Activated naive CD4-positive, alpha-beta T cell treated with anti-CD3 and anti-CD28 coated beads, Interleukin-2, amount 10 ng/mL, durations not matched to agents 7 days and 5 days (primary cell): ENCODE data around the gene FNDC3A.
"Not testable (repeated sequence)": the region's sequence is repeated elsewhere in the genome, so short reads cannot be mapped to it uniquely, and the experiment has no call there.

ENCODE experiments used
- CTCF ChIA-PET: fragments of 350-600 bp; sonication (Branson Sonifier 250); formaldehyde crosslinking; loops from one replicate; lab custom pipeline; 2021; ENCODE audit warnings: antibody characterized with exemption; lab: Charles Lee
- DNase-seq: peaks from one replicate; pipeline ENCODE4 v3.0.0-alpha.2; 2020
- H3K27ac Mint-ChIP-seq: one replicate; pipeline ENCODE4 v1.8.0; 2021; ENCODE audit warnings: mild to moderate bottlenecking, moderate library complexity, mixed read lengths
- H3K27me3 Mint-ChIP-seq: one replicate; pipeline ENCODE4 v1.8.0; 2021; ENCODE audit warnings: mild to moderate bottlenecking, mixed read lengths
- H3K36me3 Mint-ChIP-seq: one replicate; pipeline ENCODE4 v1.8.0; 2021; ENCODE audit warnings: mixed read lengths
- H3K4me1 Mint-ChIP-seq: one replicate; pipeline ENCODE4 v1.8.0; 2021; ENCODE audit warnings: mixed read lengths
- H3K4me3 Mint-ChIP-seq: one replicate; pipeline ENCODE4 v1.8.0; 2021; ENCODE audit warnings: mild to moderate bottlenecking, moderate library complexity, mixed read lengths
- H3K9me3 Mint-ChIP-seq: one replicate; pipeline ENCODE4 v1.8.0; 2021; ENCODE audit warnings: mixed read lengths

Gene FNDC3A

DNA sequence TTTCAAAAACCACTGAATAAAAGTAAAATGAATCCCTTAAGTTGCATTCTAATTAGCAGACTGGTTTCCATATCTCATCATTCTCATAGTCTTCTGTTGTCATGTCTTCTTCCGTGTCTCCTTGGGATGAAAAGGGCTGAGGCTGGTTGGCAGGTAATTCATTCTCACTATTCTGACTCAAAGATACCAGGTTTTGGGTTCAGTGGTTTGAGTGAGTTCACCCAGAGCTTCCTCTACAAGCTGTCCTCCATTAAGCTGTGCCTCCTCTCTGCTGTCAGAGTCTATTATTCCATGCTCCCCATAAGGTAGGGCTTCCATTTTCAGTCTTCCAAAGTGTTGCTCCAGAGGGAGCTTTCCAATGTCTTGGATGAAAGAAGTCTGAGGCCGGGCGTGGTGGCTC lies 68.3 kb downstream of the FNDC3A start:
- CTCF ChIA-PET, result no interaction called here
- peaks cover 5% of the 10 kb centered on the region for H3K9me3 Mint-ChIP-seq

DNA sequence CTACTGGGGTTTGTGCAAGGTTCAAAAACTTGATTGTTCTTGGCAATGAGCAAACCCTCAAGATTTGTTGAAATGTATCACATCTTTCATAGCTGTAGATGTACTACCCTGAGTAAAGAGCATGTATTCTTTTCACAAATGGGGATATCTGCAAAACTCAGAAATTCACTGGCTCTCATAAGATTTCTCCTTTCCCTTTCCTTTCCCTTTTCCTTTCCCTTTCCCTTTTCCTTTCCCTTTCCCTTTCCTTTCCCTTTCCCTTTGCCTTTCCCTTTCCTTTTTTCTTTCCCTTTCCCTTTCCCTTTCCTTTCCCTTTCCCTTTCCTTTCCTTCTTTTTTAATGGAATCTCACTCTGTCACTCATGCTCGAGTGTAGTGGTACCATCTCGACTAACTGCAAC lies 69.1 kb downstream of the FNDC3A start:
- Mint-ChIP-seq H3K27me3 (no peaks in the 10 kb centered on the region), H3K27ac (no peak overlapping the region), H3K4me3 (no peak overlapping the region), H3K4me1 (peaks cover 11% of the 10 kb centered on the region), H3K36me3 (peaks cover 31% of the 10 kb centered on the region), H3K9me3 (peaks cover 5% of the 10 kb centered on the region)
- no peak for DNase-seq
- CTCF ChIA-PET, result no interaction called here

More for the DNA sequence above, 68.3 kb downstream of the FNDC3A start:
- no peak overlapping the region for H3K27ac Mint-ChIP-seq
- H3K27me3 Mint-ChIP-seq, result no peaks in the 10 kb centered on the region
- H3K4me1 Mint-ChIP-seq, result peaks cover 5% of the 10 kb centered on the region
- DNase-seq, result no peak
- H3K36me3 Mint-ChIP-seq, result peaks cover 30% of the 10 kb centered on the region
- H3K4me3 Mint-ChIP-seq, result no peak overlapping the region

DNA sequence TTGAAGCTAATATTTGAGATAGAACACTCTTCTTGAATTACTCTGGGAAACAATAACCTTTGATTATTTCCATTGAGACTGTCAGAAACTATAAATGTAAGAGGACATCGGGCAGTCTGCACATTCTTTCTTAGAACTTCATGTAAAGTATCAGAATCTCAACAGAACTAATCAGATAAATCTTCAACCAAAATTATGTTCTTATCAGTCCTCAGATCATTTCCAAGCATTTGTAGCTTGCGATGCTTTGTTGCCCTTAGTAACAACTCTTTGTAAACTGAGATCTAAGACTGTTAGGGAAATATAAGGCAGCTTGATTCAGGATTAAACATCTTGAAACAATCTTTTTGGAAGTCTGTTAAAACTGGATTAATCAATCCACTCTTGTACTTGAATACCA lies 70.3 kb downstream of the FNDC3A start:
- peaks cover 37% of the 10 kb centered on the region for H3K36me3 Mint-ChIP-seq
- H3K4me3 Mint-ChIP-seq, result no peak overlapping the region
- no peak overlapping the region for H3K27ac Mint-ChIP-seq
- no peak for DNase-seq
- peaks cover 11% of the 10 kb centered on the region for H3K4me1 Mint-ChIP-seq
- CTCF ChIA-PET, result no interaction called here
- no peaks in the 10 kb centered on the region for H3K27me3 Mint-ChIP-seq
- H3K9me3 Mint-ChIP-seq, result peaks cover 7% of the 10 kb centered on the region

DNA sequence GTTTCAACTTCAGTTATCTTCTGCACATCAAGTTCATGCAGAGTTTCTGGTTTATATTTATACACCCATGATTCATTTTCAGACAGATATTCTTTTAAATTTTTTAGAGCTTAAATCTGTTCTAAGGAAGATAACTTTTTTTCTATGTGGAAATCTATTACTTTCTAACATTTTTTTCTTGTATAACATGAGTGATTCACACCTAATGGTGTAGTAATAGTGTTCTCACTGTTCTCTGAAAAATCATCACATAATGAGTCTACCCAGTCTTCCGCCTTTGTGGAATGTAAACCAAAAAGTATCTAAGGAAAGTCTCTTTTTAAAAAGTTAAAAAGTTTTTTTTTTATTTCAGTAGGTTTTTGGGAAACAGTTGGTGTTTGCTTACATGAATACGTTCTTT lies 70.8 kb downstream of the FNDC3A start:
- H3K4me1 Mint-ChIP-seq, result peaks cover 11% of the 10 kb centered on the region
- peaks cover 38% of the 10 kb centered on the region for H3K36me3 Mint-ChIP-seq

DNA sequence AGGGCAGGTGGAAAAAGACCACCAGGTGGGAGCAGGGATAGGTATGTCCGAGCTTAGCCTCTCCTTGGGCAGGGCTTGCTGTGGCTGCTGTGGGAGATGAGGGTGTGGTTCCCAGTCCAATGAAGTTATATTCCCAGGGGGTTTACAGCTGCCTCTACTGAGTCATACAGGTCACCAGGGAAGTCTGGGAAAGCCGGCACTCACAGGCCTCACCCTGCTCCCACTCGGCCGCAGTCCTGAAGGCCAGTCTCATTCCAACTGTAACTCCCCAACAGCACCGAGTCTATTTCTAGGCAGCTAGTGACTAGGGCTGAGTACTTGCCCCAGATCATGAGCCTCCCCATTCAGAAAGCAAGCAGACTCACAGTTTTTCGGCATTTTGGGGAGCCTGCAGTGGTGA lies 77.1 kb downstream of the FNDC3A start:
- CTCF ChIA-PET, result no interaction called here
- peaks cover 11% of the 10 kb centered on the region for H3K4me1 Mint-ChIP-seq
- no peaks in the 10 kb centered on the region for H3K27me3 Mint-ChIP-seq
- no peak overlapping the region for H3K4me3 Mint-ChIP-seq
- DNase-seq, result no peak
- H3K36me3 Mint-ChIP-seq, result peaks cover 30% of the 10 kb centered on the region
- H3K27ac Mint-ChIP-seq, result no peak overlapping the region
- H3K9me3 Mint-ChIP-seq, result peaks cover 9% of the 10 kb centered on the region

More for the DNA sequence above, 70.8 kb downstream of the FNDC3A start:
- no peak for DNase-seq
- CTCF ChIA-PET, result no interaction called here
- peaks cover 9% of the 10 kb centered on the region for H3K9me3 Mint-ChIP-seq
- H3K27me3 Mint-ChIP-seq, result no peaks in the 10 kb centered on the region
- no peak overlapping the region for H3K4me3 Mint-ChIP-seq
- H3K27ac Mint-ChIP-seq, result no peak overlapping the region

DNA sequence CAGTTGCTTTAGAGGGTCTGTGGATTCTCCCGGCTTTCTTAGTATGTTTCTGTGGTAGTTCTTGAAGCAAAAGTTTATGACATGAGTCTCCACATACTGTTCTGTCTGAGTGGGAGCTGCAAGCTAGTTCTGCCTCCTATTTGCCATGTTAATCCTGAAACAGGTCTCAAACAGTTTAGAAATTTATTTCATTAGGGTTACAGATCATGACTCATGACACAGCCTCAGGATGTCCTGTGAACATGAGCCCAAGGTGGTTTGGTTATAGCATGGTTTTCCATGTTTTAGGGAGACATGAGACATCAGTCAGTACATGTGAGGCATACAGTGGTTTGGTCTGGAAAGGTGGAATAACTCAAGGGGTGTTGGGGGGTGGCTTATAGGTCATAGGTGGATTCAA lies 77.5 kb downstream of the FNDC3A start:
- no peak for DNase-seq
- Mint-ChIP-seq H3K4me1 (peaks cover 11% of the 10 kb centered on the region), H3K9me3 (peaks cover 9% of the 10 kb centered on the region), H3K4me3 (no peak overlapping the region), H3K27ac (no peak overlapping the region), H3K36me3 (peaks cover 30% of the 10 kb centered on the region), H3K27me3 (no peaks in the 10 kb centered on the region)
- CTCF ChIA-PET, result no interaction called here

DNA sequence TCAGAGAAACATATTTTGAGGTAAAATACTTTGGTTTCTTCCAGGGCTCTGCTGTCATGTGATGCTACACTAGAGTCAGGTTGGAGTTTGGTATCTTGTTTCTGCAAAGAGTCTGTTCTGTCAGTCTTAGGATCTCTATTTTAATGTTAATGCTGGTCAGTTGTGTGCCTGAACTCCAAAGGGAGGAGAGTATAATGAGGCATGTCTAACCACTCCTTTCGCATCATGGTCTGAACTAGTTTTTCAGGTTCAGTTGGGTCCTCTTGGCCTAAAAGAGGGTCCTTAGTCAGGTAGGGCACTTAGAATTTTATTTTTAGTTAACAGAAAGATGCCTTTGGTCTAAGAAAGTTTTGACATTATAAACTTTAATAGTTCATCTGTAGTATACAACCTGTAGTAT lies 78.2 kb downstream of the FNDC3A start:
- no peak for DNase-seq
- Mint-ChIP-seq H3K27me3 (no peaks in the 10 kb centered on the region), H3K27ac (no peak overlapping the region), H3K9me3 (peaks cover 4% of the 10 kb centered on the region), H3K4me1 (peaks cover 5% of the 10 kb centered on the region), H3K4me3 (no peak overlapping the region), H3K36me3 (peaks cover 29% of the 10 kb centered on the region)
- CTCF ChIA-PET, result no interaction called here

DNA sequence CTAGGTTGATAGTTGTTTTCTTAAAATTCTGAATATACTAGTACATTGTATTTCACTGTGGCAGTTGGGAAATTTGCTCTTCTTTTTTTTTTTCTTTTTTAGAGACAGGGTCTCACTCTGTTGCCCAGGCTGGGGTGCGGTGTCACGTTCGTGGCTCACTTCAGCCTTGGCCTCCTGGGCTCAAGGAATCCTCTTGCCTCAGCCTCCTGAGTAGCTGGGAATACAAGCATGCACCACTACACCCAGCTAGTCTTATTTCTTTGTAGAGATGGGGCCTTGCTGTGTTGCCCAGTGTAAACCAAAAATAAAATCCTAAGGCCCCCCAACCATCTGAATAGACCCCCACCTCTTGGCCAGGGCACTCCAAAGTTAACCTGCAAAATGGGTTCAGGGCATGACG lies 79.3 kb downstream of the FNDC3A start:
- no peak overlapping the region for H3K4me3 Mint-ChIP-seq
- CTCF ChIA-PET, result no interaction called here
- peaks cover 4% of the 10 kb centered on the region for H3K9me3 Mint-ChIP-seq
- H3K4me1 Mint-ChIP-seq, result no peaks in the 10 kb centered on the region
- no peaks in the 10 kb centered on the region for H3K27me3 Mint-ChIP-seq
- H3K27ac Mint-ChIP-seq, result no peak overlapping the region
- H3K36me3 Mint-ChIP-seq, result peaks cover 24% of the 10 kb centered on the region
- no peak for DNase-seq

DNA sequence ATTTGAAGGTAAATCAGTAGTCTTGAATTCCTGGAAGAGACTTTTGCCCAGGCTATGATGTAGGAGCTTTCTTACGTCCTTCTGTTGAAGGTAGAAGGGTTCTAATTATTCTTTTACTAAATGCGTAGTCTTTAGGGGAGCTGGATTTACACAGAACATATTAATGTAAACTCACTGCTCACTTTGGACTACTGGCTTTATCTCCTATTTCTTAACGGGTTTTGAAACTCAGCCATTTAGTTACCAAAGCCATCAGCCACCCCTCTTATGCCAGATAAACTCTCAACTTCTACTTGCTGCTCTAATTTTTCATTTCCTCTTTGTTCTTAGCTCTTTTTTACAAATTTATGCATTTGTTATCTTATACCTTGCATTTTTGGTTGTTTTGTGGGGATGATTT lies 81.5 kb downstream of the FNDC3A start:
- no peaks in the 10 kb centered on the region for H3K27me3 Mint-ChIP-seq
- peaks cover 2% of the 10 kb centered on the region for H3K9me3 Mint-ChIP-seq
- H3K27ac Mint-ChIP-seq, result no peak overlapping the region
- no peak overlapping the region for H3K4me3 Mint-ChIP-seq
- H3K36me3 Mint-ChIP-seq, result peaks cover 16% of the 10 kb centered on the region
- CTCF ChIA-PET, result no interaction called here
- H3K4me1 Mint-ChIP-seq, result peaks cover 4% of the 10 kb centered on the region
- DNase-seq, result no peak

DNA sequence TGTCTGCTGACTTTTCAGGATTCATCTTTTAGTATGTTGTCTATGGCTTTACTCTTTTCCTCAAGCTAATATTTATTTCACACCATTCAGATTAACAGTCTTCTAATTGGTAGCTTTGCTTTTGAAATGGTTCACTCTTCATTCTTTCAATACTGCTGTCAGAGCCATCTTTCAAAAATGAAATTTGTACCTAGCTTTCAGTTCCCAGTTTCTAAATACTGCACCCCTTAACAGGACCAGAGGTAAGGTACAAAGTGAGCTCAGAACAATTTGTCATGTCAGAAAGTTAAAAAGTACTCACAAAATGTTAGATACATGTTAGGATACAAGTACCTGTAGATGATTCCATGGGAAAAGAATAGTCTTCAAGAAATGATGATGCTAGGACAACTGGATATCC lies 83.0 kb downstream of the FNDC3A start:
- peaks cover 2% of the 10 kb centered on the region for H3K9me3 Mint-ChIP-seq
- CTCF ChIA-PET, result no interaction called here
- peaks cover 13% of the 10 kb centered on the region for H3K36me3 Mint-ChIP-seq
- no peak for DNase-seq
- H3K27ac Mint-ChIP-seq, result no peak overlapping the region
- no peaks in the 10 kb centered on the region for H3K27me3 Mint-ChIP-seq
- peaks cover 7% of the 10 kb centered on the region for H3K4me1 Mint-ChIP-seq
- H3K4me3 Mint-ChIP-seq, result no peak overlapping the region

DNA sequence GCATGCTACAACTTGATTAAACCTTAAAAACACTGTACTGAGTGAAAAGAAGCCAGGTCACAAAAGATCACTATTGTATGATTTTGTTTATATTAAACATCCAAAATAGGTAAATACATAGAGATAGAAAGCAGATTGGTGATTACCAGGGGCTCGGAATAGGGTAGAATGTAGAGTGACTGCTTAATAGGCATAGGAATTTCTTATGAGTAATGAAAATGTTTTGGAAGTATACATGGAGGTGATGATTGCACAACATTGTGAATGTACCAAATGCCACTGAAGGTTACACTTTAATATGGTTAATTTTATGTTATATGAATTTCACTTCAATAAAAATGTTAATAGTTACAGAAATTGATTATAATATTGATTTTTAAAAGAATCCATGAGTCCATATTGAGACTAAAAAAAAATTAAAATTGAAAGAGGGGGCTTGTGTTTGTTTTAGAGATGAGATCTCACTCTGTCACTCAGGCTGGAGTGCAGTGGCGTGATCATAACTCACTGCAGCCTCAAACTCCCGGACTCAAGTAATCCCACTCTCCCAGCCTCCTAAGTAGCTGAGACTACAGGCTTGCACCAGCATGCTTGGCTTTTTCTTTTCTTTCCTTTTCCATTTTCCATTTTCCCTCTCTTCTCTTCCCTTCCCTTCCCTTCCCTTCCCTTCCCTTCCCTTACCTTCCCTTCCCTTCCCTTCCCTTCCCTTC lies 85.1 kb downstream of the FNDC3A start:
- Mint-ChIP-seq H3K9me3 (peaks cover 2% of the 10 kb centered on the region), H3K27me3 (no peaks in the 10 kb centered on the region), H3K36me3 (peaks cover 11% of the 10 kb centered on the region), H3K4me3 (no peak overlapping the region), H3K4me1 (peaks cover 7% of the 10 kb centered on the region), H3K27ac (no peak overlapping the region)
- CTCF ChIA-PET, result no interaction called here
- no peak for DNase-seq

DNA sequence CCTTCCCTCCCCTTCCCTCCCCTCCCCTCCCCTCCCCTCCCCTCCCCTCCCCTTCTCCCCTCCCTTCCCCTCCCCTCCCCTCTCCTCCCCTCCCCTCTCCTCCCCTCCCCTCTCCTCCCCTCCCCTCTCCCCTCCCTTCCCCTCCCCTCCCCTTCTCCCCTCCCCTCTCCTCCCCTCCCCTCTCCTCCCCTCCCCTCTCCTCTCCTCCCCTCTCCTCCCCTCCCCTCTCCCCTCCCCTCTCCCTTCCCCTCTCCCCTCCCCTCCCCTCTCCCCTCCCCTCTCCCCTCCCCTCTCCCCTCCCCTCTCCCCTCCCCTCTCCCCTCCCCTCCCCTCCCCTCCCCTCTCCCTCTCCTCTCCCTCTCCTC lies 85.7 kb downstream of the FNDC3A start:
- H3K27ac Mint-ChIP-seq, H3K9me3 Mint-ChIP-seq, H3K4me1 Mint-ChIP-seq, H3K36me3 Mint-ChIP-seq, CTCF ChIA-PET, H3K4me3 Mint-ChIP-seq, H3K27me3 Mint-ChIP-seq, DNase-seq: not testable (repeated sequence)

DNA sequence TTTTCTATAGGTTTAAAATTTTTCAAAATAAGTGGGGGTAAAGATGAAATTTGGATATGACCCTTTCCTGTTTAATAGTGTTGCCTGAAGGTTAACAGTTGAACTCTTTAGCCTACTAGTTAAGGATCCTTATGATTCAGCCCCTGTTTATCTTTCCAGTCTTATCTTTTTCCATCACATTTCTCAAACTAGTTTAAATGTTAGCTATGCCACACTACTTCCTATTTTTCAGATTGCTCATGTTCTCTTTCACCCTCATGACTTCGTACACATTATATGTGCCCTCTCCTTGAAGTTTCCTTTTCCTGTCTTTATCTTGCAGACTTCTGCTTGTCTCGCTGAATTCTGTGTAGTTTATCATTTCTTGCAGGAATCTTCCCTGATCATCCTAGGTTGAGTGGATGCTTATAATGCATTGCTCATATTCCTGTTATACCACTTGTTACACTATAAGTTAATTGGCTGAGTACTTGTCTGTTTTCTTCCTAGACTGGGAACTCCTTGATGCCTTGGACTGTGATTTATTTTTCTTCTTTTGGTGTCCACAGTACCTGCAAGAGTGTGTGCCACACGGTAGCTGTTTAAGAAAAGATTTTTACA lies 86.7 kb downstream of the FNDC3A start:
- CTCF ChIA-PET, result no interaction called here
- peaks cover 2% of the 10 kb centered on the region for H3K9me3 Mint-ChIP-seq
- no peaks in the 10 kb centered on the region for H3K27me3 Mint-ChIP-seq
- DNase-seq, result no peak
- peaks cover 7% of the 10 kb centered on the region for H3K4me1 Mint-ChIP-seq
- H3K4me3 Mint-ChIP-seq, result no peak overlapping the region
- H3K27ac Mint-ChIP-seq, result no peak overlapping the region
- peaks cover 7% of the 10 kb centered on the region for H3K36me3 Mint-ChIP-seq

DNA sequence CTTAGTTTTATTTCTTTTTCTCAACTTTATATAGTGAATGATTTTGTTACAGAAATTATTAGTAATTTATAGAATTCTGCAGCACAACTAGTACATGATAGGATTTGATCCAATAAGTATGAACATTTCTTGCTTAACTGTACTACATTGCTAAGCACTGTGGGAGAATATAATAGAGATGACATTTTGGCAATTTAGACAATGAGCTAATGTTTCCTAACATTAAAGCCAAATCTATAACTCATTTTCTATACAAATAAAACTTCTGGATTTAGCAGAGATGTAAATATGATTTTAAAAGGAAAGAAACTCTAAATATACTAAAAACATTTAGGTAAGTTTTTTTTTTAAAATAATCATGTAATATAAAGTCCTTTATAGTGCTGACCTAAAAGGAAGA lies 87.3 kb downstream of the FNDC3A start:
- H3K27ac Mint-ChIP-seq, result no peak overlapping the region
- CTCF ChIA-PET, result no interaction called here
- H3K27me3 Mint-ChIP-seq, result no peaks in the 10 kb centered on the region
- H3K9me3 Mint-ChIP-seq, result peaks cover 2% of the 10 kb centered on the region
- peaks cover 5% of the 10 kb centered on the region for H3K36me3 Mint-ChIP-seq
- H3K4me3 Mint-ChIP-seq, result no peak overlapping the region
- DNase-seq, result no peak
- H3K4me1 Mint-ChIP-seq, result peaks cover 7% of the 10 kb centered on the region

DNA sequence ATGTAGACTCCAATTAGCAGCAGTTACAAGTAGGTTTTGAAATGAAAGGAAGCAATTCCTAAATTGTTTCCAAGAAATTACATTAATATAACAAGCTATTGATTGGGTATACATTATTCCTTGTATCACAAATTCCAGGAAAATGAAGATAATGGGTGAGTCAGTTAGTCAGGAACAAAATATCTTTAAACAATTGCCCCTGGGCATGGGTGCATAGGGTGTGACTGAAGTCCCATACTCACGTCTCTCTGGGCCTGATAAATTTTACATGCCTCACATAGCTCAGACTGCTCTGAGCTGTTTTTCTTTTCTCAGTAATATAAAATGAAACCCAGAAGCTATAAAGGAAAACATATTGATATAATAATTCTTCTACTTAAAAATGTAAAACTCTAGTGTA lies 87.8 kb downstream of the FNDC3A start:
- CTCF ChIA-PET, result no interaction called here

More for the DNA sequence above, 87.8 kb downstream of the FNDC3A start:
- Mint-ChIP-seq H3K27me3 (no peaks in the 10 kb centered on the region), H3K36me3 (peaks cover 5% of the 10 kb centered on the region), H3K27ac (no peak overlapping the region), H3K9me3 (peaks cover 2% of the 10 kb centered on the region), H3K4me3 (no peak overlapping the region), H3K4me1 (peaks cover 7% of the 10 kb centered on the region)
- no peak for DNase-seq
